HG03139 (cell line): ENCODE results near the gene ROPN1.
"Not testable (repeated sequence)": the region's sequence is repeated elsewhere in the genome, so short reads cannot be mapped to it uniquely, and the experiment has no call there.

ENCODE experiments used
- ATAC-seq: cut with Tn5 transposase; IDR thresholded peaks from one replicate; pipeline ENCODE4 v1.9.1; 2021; ENCODE audit not compliant: unreplicated experiment

ROPN1 gene

GRCh38 chr3:124001366-124001765, 9.4 kb upstream of the ROPN1 start:
- ATAC-seq, result not testable (repeated sequence)

DNA sequence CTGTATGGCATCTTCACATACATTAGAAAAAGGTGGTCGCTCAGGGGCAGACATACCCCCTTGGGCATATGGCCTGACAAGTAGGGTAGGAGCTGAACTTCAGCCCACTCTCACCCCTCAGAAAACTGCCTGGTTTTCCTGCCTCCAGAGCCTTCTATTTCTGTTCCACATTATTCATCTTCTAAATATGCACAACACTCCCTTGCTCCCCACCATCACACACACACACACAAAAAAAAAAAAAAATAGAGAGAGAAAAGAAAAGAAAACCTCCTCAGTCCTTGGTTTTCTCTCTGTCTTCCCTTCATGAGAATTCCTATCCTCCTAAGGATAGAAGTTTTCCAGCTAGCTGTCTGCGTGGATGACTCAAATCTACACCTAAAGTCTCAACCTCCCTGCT, 5.6 kb upstream of the ROPN1 start:
- no peak for ATAC-seq

DNA sequence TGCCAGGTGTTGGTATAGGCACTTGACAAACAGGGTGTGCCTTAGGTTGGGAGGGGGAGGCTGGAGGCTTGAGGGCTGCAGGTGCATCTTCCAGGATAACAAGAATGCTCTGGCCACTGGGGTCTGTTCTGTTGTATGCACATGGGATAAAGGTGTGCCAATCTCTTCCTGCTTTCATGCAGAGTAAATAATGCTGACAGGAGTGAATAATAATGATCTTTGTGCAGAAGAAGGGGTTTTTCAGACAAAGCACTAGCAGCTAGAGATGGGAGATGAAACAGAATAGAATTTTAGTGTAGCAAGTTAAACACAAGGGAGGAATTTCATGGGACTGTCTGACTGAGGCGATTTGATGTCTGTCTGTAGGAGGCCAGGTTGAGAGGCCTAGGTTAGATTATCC, 1.9 kb upstream of the ROPN1 start:
- no peak for ATAC-seq

- no peak for ATAC-seq
Observed at GRCh38 chr3:123986427-123986826, 5.5 kb downstream of the ROPN1 start.

GRCh38 chr3:123984957-123985356, 7.0 kb downstream of the ROPN1 start:
- ATAC-seq, result no peak

- ATAC-seq, result no peak
Observed at GRCh38 chr3:123984350-123984749, 7.6 kb downstream of the ROPN1 start.

DNA sequence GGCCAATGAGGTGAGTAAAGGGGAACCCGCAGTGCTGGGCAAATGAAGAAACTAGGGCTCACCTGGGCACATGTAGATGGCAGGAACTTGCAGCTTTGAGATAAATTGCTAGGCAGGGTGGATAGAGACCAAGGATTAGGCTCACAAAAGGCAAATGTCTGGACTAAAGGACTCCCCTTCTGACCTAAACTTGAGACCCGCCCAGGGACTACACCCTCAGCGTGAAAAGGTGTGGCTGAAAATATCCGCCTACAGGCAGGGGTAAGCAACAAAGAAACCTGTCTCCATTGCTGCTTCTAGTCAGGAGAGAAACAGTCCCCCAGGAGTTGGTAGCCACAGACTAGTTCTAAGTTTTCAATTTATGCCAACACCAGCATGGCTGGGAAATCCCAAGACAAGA, 10.6 kb downstream of the ROPN1 start:
- not testable (repeated sequence) for ATAC-seq

GRCh38 chr3:123980539-123980938, 11.4 kb downstream of the ROPN1 start:
- ATAC-seq, result no peak

GRCh38 chr3:123979525-123980501, 12.1 kb downstream of the ROPN1 start:
- ATAC-seq, result not testable (repeated sequence)

- ATAC-seq, result not testable (repeated sequence)
Observed at GRCh38 chr3:123976904-123977303, 15.0 kb downstream of the ROPN1 start.

DNA sequence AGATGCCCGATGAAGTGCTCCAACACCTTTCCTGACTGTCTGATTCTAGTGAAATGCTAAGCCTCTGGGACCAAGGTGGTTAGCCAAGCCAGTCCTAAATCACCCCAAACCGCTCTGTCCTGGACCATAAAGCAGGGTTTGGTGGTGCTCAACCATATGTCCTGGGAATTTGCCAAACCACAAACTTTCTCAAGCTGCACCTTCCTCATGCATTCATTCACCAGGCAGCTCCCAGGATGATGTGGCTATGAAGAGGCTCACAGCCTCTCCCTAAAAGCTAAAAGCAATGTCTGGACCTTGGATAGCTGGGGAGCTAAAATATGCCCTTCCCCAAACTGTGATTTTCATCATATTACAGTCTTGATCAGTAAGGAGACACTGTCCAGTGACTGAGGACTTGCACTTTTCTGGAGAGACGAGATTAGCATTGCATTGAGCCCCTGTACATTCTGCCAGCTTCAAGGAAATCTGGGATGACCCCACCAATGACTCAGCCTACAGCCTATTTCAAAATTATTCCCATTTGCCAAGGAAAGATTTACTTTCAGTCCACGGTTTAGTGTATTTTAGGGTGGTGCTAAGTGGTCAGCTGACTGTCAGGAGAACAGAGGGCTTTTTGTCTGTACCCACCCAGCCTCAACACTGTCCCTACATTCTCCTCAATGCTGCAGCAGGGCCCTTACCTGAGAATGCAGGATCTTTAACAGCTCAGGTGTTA, 15.6 kb downstream of the ROPN1 start:
- ATAC-seq, result not testable (repeated sequence)

DNA sequence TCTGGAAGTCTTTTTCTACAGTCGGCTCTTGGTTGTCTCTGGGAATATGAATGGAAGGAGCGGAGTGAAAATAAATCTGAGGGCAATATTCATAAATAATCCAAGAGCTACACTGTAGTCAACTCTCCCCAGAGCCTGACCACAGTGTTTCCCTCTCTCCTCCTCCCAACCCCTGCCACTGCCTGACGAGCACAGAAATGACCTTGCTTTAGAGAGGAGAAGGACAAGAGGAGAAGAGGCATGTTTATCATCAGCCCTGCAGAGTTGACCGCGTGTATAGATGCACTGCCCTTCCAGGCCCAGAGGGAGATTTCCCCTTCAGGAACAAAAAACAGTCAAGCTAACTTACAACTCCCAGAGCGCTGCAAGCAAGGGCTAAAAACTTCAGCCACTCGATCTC, 16.9 kb downstream of the ROPN1 start:
- not testable (repeated sequence) for ATAC-seq

GRCh38 chr3:123971406-123971805, 20.5 kb downstream of the ROPN1 start:
- ATAC-seq, result no peak

GRCh38 chr3:123967260-123967659, 24.7 kb downstream of the ROPN1 start:
- not testable (repeated sequence) for ATAC-seq

DNA sequence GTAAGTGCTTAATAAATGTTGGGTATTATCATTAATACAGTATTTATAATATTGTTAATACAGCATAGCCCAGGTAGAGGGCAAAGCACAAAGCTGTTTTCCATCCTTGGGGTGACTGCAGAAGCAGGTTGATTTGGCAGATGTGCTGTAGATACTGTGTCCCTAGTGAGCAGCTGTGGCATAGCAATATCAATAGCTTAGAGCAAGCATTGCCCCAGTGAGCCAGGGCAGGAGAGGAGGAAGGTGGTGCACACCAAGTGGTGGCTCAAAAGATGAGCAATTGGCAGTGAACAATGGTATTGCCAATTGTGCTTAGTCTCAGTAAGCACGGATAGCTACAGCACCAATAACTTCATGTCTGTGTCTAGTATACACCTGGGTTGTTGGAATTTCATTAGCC, 25.1 kb downstream of the ROPN1 start:
- ATAC-seq, result not testable (repeated sequence)

DNA sequence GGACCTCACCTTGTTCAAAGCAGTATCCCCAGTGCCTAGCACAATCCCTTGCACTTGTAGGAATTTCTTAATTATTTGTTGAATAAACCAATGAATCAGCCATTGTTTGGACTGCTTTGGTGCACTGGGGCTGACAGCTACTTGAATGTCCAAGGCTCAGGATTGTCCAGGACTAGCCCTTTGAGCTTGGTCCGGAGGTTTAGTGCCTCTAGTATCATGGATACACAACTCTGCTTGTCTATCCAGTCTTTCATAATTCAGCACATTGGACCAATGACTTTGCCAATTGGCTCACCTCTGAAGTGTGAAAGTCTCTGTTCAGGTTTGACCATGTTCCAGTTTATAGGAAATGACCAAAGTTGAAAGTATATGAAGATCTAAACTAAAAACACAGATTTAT, 27.1 kb downstream of the ROPN1 start:
- not testable (repeated sequence) for ATAC-seq

GRCh38 chr3:123961508-123961856, 30.4 kb downstream of the ROPN1 start:
- no peak for ATAC-seq

DNA sequence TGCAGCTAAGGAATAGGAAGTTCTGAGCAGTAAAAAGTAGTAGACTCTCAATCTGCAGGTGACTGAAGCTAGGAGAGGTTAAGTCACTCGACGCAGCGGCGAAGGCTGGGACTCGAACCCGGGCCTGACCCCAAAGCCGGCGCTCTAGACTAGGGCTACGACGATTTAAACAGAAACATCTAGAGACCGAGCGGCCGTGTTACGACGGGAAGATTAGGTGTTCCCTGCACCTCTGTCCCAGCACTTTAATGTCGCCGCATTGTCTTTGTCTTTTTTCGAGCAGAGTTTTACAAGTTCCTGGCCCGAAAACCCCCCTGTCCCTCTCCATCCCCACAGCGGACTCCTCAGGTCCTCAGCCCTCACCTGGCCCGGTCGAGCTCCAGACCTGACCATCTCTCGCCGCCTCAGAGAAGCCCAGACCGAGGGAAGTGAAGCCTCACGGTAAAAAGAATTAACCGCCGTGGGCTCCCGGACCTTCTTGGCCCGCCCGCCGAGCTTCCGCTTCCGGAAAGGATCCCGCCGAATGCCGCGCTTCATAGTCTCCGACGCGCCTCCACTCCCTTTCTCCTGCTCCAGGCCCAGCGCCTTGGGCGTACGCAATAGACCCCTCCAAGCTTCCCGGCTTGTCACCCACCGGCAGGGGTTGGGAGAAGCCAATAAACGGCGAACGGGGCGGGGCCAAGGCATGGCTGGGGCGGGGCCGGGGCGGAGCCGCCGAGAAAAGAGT, 31.0 kb downstream of the ROPN1 start, which contains the start of gene CCDC14:
CCDC14 (minus strand) TSS at position 449 of the 727 bp plus-strand sequence; CDS start at position 393, 56 bp downstream.
- peak; percentile 83 for ATAC-seq

GRCh38 chr3:123953735-123954134, 38.2 kb downstream of the ROPN1 start:
- peak; percentile 65 for ATAC-seq

DNA sequence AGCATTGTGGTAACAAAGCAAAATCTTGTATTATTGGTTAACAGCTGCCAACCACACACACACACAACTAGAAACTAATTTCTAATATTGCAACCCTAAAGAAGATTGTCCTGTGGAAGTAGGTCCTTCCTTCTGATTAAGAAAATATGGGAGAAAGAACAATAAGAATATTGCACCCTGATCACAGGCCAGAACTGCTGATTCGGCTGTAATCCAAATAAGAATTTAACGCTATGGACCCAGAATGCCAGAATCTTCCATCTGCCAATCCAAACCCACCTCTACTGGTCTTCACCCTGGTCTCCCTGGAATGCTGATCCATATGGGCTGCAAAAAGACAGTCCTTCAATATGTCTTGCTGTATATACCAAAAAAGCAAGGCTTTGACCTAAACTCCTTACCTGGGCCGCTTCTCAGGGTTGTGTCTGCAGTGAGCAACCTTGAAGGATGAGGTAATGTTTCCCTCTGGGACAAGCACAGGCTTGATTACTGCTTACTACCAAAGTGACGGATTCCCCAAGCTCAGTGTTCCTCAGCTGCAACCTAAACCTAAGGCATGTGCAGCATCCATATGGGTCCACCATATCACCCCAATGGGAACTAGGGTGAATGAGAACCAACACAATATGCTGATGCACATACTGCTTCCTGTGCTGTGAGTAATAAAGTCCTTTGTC, 38.9 kb downstream of the ROPN1 start:
- no peak for ATAC-seq
